Effector CD4-positive, alpha-beta T cell (primary cell): ENCODE data around the gene KRTAP2-2. TPM values are rescaled to one million over a fixed set of nuclear protein-coding genes. Genes with fewer than 3 reads are reported as not detected.
"Not testable (repeated sequence)": the region's sequence is repeated elsewhere in the genome, so short reads cannot be mapped to it uniquely, and the experiment has no call there.

ENCODE experiments used
- DNase-seq: peaks from one replicate; pipeline ENCODE4 v3.0.0-alpha.2; 2020
- total RNA-seq: gene quantifications from one replicate; lab custom pipeline; 2026; lab: John Stamatoyannopoulos, UW

The KRTAP2-2 gene, protein sequence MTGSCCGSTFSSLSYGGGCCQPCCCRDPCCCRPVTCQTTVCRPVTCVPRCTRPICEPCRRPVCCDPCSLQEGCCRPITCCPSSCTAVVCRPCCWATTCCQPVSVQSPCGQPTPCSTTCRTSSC
- total RNA-seq = not detected

DNA sequence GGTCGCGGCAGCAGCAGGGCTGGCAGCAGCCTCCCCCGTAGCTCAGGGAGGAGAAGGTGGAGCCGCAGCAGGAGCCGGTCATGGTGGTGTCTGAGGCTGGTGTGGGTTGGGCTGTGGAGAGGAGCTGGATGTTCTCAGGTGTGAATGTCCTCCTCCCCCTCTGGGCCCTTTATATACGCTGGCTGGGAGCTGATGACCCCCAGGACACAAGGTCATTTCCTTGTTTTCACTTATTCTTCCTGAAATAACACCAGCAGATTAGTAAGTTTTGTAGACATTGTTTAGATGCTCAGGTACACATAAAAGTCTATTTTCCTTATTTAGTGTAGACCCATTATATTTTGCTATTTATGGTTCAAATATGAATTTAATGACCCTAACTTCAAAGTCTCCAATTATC is at the start of gene KRTAP2-2:
Gene KRTAP2-2 (minus strand): TSS at position 101 of the 400 bp plus-strand sequence. CDS start 19 bp downstream, at position 82.
- not testable (repeated sequence) for DNase-seq

DNA sequence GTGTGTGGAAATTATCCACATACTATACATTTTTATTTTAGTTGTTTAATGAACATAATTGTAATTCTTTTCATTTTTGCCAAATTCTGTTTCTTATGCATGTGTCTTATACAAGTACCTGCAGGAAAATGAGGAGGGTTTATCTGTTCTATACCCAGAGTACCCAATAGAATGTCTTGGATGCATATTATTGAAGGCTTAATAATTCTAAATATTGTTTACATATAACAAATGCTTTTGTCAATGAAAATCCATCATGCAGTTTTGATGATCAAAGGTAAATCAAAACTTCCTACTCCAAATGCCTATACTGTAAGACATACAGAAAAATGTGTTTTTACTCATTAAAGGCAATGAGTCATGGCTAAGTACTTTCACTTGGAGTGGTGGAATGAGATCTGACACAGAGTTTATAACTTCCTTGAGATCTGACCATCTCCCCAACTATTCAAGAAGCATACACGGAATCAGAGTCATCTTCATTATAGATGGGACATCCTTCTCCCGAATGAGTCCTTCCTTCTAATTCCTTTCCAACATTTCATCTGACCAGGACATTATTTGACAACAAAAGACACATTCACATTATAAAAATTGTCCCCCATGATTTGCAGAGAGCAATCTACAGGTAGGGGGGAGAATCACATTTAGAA is 49.5 kb upstream of the KRTAP2-2 start:
- DNase-seq = not testable (repeated sequence)

DNA sequence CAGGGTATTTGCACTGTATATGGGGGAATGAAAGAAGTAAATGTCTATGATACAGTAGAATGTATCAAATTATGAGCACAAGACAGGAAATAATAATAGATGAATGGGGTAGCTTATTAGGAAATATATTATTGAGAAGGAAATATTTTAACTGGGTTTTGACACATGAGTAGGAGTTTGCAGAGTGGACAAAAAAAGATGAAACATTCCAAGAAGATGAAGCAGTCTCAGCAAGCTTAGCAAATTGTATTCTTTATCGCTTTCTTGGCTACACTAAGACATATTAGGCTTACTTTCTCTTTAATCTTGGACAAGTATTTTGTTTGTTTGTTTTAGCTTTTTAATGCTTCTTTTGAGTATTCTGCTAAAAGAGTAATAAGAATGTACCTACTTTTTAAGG is 48.9 kb upstream of the KRTAP2-2 start:
- no peak for DNase-seq

DNA sequence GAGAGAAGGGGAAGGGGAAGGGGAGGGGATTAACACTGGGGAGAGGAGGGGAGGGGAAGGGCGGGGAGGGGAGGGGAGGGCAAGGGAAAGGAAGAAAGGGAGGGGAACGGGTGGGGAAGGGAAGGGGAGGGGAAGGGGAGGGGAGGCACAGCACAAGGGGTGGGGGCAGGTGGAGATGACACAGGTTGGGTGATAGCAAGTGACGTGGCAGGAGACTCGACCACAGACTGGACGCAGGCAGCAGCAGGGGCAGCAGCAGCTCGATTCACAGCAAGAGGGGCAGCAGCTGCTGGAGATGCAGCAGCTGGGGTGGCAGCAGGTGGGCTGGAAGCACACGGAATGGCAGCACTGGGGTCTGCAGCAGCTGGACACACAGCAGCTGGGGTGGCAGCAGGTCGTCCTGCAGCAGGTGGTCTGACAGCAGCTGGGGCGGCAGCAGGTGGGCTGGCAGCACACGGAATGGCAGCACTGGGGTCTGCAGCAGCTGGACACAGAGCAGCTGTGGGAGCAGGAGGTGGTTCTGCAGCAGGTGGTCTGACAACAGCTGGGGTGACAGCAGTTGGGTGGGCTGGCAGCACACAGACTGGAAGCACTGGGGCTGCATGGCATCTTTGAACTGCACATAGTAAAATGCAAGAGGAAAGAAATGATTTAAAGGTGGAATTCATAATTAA is 46.7 kb upstream of the KRTAP2-2 start, which contains the start of gene KRTAP4-16:
Gene KRTAP4-16 (minus strand): TSS at position 624 of the 674 bp plus-strand sequence. CDS start 0 bp downstream, at position 624.
- no peak for DNase-seq

DNA sequence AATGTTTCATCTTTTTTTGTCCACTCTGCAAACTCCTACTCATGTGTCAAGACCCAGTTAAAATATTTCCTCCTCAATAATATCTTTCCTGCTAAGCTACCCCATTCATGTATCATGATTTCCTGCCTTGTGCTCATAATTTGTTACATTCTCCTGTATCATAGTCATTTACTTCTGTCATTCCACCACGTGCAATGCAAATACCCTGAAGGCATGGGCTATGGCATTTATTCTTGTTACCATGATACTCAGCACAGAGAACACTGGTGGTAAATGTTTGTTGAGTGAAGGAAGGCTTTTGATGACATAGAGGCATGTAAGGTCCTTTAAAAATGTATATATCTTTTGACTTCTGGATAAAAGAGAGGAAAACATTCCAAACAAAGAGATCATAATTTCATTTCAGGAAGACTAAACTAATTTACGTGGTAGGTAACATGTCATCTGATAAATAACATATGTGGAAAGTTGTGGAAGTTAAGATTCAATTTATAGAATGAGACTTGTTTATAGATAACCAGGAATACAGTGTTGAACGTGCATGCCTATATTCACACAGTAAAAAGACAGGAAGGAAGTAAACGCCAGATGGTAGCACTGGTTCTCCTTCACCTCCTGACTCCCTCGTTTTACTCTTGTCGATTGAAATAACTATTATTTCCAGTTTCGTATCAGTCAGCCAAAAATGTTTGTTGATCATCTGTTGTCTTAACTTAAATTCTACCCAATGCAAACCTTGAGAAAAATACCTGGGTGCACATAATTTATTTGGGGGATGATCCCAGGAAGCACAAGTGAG is 44.9 kb upstream of the KRTAP2-2 start:
- not testable (repeated sequence) for DNase-seq

DNA sequence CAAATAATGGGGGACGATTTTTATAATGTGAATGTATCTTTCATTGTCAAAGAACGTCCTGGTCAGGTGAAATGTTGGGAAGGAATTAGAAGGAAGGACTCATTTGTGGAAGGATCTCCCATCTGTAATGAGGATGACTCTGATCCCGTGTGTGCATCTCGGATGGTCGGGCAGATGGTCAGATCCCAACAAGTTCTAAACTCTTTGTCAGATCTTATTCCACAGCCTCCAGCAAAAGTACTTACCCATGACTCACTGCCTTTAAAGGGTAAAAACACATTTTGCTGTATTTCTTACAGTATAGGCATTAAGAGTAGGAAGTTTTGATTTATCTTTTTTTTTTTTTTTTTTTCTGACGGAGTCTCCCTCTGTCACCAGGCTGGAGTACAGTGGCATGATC is 43.5 kb upstream of the KRTAP2-2 start:
- DNase-seq = no peak

DNA sequence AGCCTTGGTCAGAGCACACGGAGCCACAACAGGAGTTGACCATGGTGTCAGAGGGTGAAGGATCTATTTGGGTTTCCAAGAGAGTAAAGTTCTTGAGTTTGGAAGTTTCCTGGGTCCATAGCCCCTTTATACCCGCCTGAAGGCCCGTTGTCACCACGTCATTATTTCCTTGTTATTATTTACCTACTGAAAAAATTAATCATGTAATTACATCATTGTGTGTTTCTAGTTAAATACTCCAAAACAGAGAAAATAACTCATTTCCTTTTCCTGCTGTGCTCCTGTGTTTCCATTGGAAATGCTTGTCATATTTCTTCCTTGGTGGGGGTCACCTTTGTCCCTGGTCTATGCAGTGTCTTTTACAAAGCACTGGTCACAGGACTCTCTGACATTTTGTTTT is 43.0 kb upstream of the KRTAP2-2 start, which contains the start of gene KRTAP4-8:
Gene KRTAP4-8 (minus strand): TSS at position 101 of the 400 bp plus-strand sequence. CDS start 58 bp downstream, at position 43.
- DNase-seq = no peak

DNA sequence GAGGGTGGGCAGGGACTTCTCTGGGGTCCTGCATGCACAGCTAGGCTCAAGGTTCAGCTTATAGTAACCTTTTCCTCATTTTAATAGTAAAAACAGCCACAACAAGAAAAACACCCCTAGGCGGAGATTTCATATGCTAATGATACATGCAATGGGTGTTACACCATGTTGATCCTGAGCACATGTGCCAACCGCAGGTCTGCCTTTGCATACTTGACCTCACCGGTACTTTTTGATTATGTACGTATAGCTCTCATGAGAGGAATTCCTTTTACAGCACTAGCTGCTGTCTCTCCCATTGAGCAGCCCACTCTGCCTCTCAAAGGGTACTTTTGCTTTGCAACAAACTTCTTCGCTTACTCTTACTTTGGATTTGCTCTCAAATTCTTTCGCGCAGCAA is 41.0 kb upstream of the KRTAP2-2 start:
- DNase-seq = no peak

DNA sequence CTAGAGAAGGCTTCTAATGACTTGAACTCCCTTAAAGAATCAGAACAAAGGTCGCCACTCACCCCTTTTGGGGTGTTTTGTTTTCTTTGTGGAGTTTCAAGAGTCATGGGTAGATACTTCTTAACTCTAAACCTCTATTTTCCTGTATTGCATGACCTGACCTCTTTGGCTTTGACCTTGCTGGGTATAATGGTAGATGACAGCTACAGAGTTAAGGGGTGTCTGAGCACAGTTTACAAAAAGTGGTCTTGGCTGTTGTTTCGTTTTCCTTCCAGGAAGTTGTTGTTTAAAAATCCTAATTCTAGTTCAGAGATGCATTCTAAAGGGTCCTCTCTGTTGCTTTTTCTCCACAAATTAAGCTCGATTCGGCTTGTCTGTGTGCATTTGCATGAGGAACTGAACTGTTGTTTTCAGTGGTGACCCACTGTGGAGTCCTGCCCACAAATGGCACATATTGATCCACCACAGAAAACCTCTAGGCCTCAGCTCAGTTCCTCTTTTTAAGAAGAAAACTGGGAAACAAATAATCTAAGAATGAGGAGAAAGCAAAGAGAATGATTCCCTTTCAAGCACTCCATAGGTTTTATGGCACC is 33.8 kb upstream of the KRTAP2-2 start:
- not testable (repeated sequence) for DNase-seq

DNA sequence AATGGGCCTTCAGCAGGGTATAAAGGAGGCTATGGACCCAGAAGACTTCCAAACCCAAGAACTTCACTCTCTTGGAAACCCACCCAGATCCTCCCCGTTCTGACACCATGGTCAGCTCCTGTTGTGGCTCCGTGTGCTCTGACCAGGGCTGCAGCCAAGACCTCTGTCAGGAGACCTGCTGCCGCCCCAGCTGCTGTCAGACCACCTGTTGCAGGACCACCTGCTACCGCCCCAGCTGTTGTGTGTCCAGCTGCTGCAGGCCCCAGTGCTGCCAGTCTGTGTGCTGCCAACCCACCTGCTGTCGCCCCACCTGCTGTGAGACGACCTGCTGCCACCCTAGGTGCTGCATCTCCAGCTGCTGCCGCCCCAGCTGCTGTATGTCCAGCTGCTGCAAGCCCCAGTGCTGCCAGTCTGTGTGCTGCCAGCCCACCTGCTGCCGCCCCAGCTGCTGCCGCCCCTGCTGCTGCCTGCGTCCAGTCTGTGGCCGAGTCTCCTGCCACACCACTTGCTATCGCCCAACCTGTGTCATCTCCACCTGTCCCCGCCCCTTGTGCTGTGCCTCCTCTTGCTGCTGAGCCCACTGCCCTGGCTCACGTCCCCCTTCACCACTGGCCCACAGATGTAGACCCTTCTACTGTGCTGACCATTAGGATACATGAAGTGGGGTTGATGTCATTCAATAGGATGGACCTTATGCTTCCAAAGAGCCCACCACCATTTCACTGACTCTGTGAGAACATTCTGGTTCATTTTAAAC is 29.2 kb upstream of the KRTAP2-2 start, which contains the start of gene KRTAP4-7:
Gene KRTAP4-7 (plus strand): TSS at position 51 of the 757 bp plus-strand sequence. CDS start 57 bp downstream, at position 108.
- DNase-seq = not testable (repeated sequence)

DNA sequence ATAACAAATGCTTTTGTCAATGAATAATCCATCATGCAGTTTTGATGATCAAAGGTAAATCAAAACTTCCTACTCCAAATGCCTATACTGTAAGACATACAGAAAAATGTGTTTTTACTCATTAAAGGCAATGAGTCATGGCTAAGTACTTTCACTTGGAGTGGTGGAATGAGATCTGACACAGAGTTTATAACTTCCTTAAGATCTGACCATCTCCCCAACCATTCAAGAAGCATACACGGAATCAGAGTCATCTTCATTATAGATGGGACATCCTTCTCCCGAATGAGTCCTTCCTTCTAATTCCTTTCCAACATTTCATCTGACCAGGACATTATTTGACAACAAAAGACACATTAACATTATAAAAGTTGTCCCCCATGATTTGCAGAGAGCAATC is 28.4 kb upstream of the KRTAP2-2 start:
- not testable (repeated sequence) for DNase-seq

DNA sequence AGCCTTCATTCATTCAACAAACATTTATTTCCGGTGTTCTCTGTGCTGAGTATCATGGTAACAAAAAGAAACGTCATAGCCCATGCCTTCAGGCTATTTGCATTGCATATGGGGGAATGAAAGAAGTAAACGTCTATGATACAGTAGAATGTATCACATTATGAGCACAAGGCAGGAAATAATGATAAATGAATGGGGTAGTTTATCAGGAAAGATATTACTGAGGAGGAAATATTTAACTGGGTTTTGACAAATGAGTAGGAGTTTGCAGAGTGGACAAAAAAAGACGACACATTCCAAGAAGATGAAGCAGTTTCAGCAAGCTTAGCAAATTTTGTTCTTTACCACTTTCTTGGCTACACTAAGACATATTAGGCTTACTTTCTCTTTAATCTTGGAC is 27.6 kb upstream of the KRTAP2-2 start:
- DNase-seq = no peak

DNA sequence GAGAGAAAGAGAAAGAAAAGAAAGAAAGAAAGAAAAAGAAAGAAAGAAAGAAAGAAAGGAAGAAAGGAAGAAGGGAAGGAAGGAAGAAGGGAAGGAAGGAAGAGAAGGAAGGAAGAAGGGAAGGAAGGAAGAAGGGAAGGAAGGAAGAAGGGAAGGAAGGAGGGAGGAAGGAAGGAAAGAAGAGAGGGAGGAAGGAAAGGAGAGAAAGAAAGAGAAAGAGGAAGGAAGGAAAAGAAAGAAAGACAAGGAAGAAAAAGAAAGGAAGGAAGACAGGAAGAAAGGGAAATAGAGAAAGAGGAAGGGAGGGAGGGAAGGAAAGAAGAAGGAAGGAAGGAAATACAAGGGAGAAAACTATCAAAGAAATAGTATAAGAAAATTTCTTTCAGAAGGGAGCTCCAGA is 21.8 kb upstream of the KRTAP2-2 start:
- no peak for DNase-seq

DNA sequence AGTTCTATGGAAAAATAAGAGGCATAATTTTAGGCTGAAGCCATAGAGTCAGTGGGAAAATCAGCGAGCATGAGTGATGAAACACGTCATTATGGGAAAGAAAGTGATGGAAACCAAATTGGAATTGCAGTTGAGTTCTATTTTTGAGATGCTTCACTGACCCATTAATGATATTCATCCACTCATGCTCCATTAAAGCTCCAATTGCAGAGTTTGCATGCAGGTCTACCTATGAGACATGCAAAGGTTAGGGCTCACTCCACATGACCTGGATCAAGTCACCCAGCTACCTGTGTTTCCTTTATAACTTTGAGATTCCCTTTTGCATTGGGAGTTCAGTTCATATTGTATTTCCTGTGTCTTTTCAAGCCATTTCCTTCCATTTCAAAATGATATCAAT is 18.6 kb upstream of the KRTAP2-2 start:
- DNase-seq = no peak

DNA sequence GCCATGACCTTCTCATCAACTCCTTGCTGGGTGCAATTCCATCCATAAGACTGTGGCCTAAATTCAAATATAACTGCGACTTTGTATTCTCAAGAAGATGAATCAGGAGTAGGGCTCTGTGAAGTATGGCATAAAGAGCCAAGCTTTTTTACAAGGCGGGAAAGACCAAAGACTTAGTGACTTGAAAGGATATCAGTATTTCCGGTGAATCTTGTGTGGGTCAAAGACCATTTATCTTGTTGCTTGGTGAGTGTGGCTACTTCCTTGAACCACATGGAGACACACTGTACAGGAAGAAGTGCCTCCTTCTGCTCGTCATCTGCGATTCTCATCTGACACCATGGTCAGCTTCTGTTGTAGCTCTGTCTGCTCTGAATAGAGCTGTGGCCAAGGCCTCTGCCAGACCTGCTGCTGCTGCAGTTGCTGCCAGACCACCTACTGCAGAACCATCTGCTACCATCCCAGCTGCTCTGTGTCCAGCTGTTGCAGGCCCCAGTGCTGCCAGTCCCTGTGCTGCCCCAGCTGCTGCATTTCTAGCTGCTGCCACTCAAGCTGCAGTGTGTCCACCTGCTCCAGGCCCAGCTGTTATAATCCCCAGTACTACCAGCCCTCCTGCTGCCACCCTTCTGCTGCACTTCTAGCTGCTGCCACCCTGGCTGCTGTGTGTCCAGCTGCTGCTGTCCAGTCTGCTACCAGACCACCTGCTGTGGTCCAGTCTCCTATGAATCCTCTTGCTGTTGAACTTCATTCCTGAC is 16.8 kb upstream of the KRTAP2-2 start:
- no peak for DNase-seq

DNA sequence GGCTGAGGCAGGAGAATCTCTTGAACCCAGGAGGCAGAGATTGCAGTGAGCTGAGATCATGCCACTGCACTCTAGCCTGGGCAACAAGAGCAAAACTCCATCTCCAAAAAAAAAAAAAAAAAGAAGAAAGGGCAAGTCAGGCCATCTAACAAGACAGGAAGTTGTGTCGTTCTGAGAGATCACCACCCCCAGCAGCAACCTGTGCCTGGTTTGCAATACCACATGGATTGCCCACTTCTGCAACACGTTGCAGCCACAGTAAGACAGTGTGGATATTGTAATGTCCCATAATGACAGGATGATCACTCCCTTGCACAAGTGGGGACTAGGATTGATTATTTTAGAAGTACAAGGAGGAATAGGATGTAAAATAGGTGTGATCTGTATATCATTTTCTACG is 14.0 kb upstream of the KRTAP2-2 start:
- no peak for DNase-seq

DNA sequence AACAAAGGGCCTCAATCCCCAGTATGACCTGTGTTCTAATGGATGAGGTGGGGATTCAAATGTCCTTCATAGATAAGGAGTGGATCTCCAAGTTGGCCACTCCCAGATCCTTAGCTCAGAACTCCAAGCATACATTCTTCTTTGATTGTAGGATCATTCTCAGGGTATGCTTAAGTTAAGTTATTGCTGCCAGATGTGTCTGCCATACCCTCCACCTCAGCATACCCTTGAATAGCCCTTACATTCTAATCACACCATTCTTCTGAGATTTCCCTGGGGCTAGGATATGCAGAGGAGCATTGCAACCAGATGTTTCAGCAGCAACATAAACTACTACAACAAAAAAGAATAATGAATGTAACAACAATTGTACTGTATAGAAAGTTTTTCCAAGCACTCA is 12.3 kb upstream of the KRTAP2-2 start:
- no peak for DNase-seq

DNA sequence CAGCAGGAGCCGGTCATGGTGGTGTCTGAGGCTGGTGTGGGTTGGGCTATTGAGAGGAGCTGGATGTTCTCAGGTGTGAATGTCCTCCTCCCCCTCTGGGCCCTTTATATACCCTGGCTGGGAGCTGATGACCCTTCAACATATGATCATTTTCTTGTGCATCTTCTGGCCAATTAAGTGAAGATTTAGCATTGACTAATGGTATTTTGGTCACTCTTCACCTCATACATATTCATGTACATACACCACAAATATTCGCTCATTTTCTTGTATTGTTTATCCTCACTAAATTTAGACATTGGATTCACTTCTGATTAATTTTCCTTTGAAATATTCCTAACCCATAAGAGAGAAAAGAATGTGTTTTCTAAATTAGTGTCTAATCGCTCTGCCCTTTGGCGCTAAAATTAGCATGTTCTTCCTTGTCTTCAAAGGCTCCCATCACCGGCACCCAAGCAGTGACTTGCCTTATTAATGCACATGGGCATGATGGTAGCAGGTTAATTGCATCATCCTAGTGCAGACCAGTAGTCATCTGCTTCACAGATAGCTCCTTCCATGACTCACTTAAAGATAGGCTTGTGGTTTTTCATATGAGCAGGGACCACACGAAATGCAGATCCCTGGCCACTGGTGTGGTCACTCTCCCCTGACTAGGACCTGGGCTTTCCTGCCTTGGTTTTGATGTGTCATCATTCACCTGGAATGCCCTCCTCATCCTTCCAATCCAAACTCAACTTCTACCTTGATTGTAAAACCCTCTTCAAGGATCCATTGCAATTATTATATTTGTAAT is 11.0 kb upstream of the KRTAP2-2 start, which contains the start of gene KRTAP2-4:
Gene KRTAP2-4 (minus strand): TSS at position 51 of the 796 bp plus-strand sequence. CDS start 34 bp downstream, at position 17.
- no peak for DNase-seq

DNA sequence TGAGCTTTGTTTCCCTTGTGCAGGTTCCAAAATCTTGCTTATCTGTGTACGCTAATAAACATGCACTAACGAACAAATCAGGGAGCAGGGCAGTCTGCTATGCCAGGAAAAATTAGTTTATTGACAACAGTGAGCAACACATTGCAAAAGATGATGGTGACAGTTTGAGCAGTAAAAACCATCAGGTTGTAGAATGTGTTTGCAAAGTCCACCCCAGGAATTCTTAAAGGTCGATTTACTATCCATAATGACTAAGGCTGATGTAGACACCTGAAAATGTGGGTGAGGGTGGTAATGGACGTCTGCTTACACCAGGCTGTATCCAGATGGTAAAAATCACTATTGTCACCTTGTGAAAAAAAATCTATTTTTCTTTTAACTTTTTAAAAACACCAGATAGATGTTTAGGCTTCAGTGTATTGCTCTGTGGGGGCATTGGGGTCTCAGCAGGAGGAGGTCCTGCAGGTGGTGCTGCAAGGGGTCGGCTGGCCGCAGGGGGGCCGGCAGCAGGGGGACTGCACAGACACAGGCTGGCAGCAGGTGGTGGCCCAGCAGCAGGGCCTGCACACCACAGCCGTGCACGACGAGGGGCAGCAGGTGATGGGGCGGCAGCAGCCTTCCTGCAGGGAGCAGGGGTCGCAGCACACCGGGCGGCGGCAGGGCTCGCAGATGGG is 10.1 kb upstream of the KRTAP2-2 start:
- not testable (repeated sequence) for DNase-seq
